Measurements from ENCODE around the gene GNGT1.

DNA sequence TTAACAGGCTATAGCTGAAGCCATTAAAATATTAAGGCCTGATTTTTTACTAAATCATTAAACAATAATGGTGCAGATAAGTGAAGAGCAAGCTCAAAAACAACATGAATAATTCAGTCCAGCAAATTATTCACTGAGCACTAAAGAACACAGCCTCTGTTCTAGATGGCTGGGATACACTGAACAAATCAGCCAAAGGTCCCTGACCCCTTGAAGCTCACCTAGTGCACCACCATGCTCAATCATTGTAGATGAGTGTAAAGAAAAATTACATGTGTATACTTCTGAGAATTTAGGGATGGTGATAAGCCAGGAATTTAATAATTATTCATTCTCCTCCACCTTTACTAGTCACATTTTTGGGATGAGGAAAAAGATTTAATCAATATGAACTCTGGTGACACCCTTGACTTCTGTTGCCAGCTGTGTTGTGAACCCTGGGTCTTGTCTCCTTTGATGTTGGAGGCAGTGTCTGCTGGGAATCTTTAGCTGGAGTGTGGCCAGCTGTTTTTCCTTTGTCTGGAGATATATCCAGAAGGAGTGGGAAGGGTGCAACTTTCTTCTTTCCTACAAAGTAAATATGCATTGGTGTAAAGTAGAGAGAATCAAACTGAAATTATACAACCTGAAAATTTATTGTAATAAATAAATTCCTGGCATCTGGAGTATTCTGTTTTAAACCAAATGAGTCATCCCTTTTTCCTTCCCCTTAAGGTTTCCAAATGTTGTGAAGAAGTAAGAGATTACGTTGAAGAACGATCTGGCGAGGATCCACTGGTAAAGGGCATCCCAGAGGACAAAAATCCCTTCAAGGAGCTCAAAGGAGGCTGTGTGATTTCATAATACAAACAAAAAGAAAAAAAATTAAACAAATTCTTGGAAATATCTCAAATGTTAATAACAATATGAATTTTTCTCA is 4.0 kb downstream of the GNGT1 start:
- TF ChIP-seq, protein P1, sequence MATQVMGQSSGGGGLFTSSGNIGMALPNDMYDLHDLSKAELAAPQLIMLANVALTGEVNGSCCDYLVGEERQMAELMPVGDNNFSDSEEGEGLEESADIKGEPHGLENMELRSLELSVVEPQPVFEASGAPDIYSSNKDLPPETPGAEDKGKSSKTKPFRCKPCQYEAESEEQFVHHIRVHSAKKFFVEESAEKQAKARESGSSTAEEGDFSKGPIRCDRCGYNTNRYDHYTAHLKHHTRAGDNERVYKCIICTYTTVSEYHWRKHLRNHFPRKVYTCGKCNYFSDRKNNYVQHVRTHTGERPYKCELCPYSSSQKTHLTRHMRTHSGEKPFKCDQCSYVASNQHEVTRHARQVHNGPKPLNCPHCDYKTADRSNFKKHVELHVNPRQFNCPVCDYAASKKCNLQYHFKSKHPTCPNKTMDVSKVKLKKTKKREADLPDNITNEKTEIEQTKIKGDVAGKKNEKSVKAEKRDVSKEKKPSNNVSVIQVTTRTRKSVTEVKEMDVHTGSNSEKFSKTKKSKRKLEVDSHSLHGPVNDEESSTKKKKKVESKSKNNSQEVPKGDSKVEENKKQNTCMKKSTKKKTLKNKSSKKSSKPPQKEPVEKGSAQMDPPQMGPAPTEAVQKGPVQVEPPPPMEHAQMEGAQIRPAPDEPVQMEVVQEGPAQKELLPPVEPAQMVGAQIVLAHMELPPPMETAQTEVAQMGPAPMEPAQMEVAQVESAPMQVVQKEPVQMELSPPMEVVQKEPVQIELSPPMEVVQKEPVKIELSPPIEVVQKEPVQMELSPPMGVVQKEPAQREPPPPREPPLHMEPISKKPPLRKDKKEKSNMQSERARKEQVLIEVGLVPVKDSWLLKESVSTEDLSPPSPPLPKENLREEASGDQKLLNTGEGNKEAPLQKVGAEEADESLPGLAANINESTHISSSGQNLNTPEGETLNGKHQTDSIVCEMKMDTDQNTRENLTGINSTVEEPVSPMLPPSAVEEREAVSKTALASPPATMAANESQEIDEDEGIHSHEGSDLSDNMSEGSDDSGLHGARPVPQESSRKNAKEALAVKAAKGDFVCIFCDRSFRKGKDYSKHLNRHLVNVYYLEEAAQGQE (IDR thresholded peaks at IDR 0.05; ENCODE audit: insufficient read depth in 1 of 2, low read depth in 2 of 2, low read length in 1 of 2) = no peak
- TF ChIP-seq POLR2AphosphoS5 (IDR thresholded peaks at IDR 0.05; ENCODE audit: low read depth, low read length) = no peak
